Mucosa of rectum (tissue), 2 donors: ENCODE results near the gene SSNA1.

Source experiments
- H3K27ac ChIP-seq, 2 donors: one replicate each; pipeline ENCODE4 v1.7.0; 2013; ENCODE audit warnings: inconsistent platforms in 2 of 2, low read depth in 2 of 2, low read length in 2 of 2
- H3K27me3 ChIP-seq, 2 donors: one replicate each; pipeline ENCODE4 v1.7.0; 2013; ENCODE audit warnings: low read length in 2 of 2; ENCODE audit not compliant: control insufficient read depth in 2 of 2, insufficient read depth in 2 of 2
- H3K36me3 ChIP-seq, 2 donors: one replicate each; pipeline ENCODE4 v1.7.0; 2013; ENCODE audit warnings: low read length in 2 of 2; ENCODE audit not compliant: control insufficient read depth in 2 of 2, insufficient read depth in 2 of 2
- H3K4me1 ChIP-seq, 2 donors: one replicate each; pipeline ENCODE4 v1.7.0; 2013; ENCODE audit warnings: low read length in 2 of 2, mild to moderate bottlenecking in 1 of 2; ENCODE audit not compliant: control insufficient read depth in 2 of 2, insufficient read depth in 2 of 2
- H3K4me3 ChIP-seq, 2 donors: one replicate each; pipeline ENCODE4 v1.7.0; 2013; ENCODE audit warnings: low read length in 2 of 2
- H3K9ac ChIP-seq, 2 donors: one replicate each; pipeline ENCODE4 v1.7.0; 2013; ENCODE audit warnings: low read length in 2 of 2, low read depth in 1 of 2, mild to moderate bottlenecking in 1 of 2
- H3K9me3 ChIP-seq, 2 donors: one replicate each; pipeline ENCODE4 v1.7.0; 2013; ENCODE audit warnings: low read length in 2 of 2; ENCODE audit not compliant: control insufficient read depth in 2 of 2
- donor health status: healthy.
- donor health status: Normal muscosa, but diverticular disease.

SSNA1 gene

GRCh38 chr9:137168904-137169856 lies 19.3 kb upstream of the SSNA1 start:
- H3K4me1 ChIP-seq, result peaks cover 23 to 29% of the 10 kb centered on the region in 2 donors
- H3K4me3 ChIP-seq, result peak overlapping the region; percentile 50 to 62
- H3K9me3 ChIP-seq, result no peaks in the 10 kb centered on the region
- H3K27me3 ChIP-seq, result peaks cover 25 to 26% of the 10 kb centered on the region in 2 donors
- peak overlapping the region in 1 of 2 donors; percentile 32 for H3K27ac ChIP-seq
- no peaks in the 10 kb centered on the region for H3K36me3 ChIP-seq
- H3K9ac ChIP-seq, result peak overlapping the region in 1 of 2 donors; percentile 38

DNA sequence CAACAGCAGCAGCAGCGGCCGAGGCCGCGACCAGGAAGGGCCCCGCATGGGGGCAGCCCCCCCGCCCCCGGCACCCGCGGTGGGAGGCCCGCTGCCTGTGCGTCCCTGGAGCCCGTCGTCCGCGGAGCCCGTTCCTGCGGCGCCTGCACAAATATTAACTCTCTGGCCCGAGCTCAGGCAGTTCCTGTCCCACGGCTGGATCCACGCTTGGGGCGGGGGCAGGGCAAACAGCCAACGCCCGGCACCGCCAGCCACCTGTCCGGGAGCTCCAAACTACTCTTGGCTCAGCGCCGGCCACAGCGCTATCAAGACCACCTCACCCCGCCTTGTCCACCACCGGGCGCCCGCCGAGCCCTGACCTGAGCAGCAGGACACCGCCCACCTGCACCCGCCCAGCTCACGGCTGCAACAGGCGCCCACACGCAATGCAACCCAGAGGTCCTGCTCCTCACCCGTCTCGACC lies 18.5 kb upstream of the SSNA1 start, which contains the start of gene LRRC26:
Gene LRRC26, minus strand, starts transcription at position 156 of the 463 bp plus-strand sequence. Its CDS starts 108 bp downstream, at position 48.
- Histone ChIP-seq H3K9ac (peak within 1 kb of the TSS in 1 of 2 donors; percentile 38), H3K27ac (peak within 1 kb of the TSS in 1 of 2 donors; percentile 32), H3K4me3 (peak within 1 kb of the TSS; percentile 50 to 62), H3K4me1 (peaks cover 23 to 34% of the 10 kb centered on the region in 2 donors), H3K36me3 (no peaks in the 10 kb centered on the region), H3K27me3 (peaks cover 24 to 25% of the 10 kb centered on the region in 2 donors), H3K9me3 (no peaks in the 10 kb centered on the region)

GRCh38 chr9:137170486-137171148 lies 17.9 kb upstream of the SSNA1 start:
- Histone ChIP-seq H3K9ac (no peak overlapping the region), H3K9me3 (no peaks in the 10 kb centered on the region), H3K27ac (no peak overlapping the region), H3K27me3 (peaks cover 24 to 25% of the 10 kb centered on the region in 2 donors), H3K4me3 (no peak overlapping the region), H3K36me3 (no peaks in the 10 kb centered on the region), H3K4me1 (peaks cover 27 to 37% of the 10 kb centered on the region in 2 donors)

- H3K9ac ChIP-seq, result no peak overlapping the region
- no peaks in the 10 kb centered on the region for H3K36me3 ChIP-seq
- no peaks in the 10 kb centered on the region for H3K9me3 ChIP-seq
- peak overlapping the region in 1 of 2 donors; percentile 32 for H3K27ac ChIP-seq
- H3K27me3 ChIP-seq, result peaks cover 22% of the 10 kb centered on the region in 2 donors
- H3K4me3 ChIP-seq, result no peak overlapping the region
- peaks cover 27 to 44% of the 10 kb centered on the region in 2 donors for H3K4me1 ChIP-seq
Observed at GRCh38 chr9:137171149-137171900, 17.2 kb upstream of the SSNA1 start.

GRCh38 chr9:137172901-137173795 lies 15.3 kb upstream of the SSNA1 start:
- H3K27ac ChIP-seq, result peak overlapping the region; percentile 48 to 59
- no peak overlapping the region for H3K9ac ChIP-seq
- peaks cover 0 to 7% of the 10 kb centered on the region in 2 donors for H3K36me3 ChIP-seq
- no peaks in the 10 kb centered on the region for H3K9me3 ChIP-seq
- H3K4me3 ChIP-seq, result no peak overlapping the region
- peaks cover 9 to 15% of the 10 kb centered on the region in 2 donors for H3K27me3 ChIP-seq
- peaks cover 20 to 50% of the 10 kb centered on the region in 2 donors for H3K4me1 ChIP-seq

GRCh38 chr9:137173796-137174664 lies 14.4 kb upstream of the SSNA1 start:
- peaks cover 14 to 45% of the 10 kb centered on the region in 2 donors for H3K4me1 ChIP-seq
- H3K27ac ChIP-seq, result peak overlapping the region; percentile 48 to 59
- H3K4me3 ChIP-seq, result no peak overlapping the region
- H3K9me3 ChIP-seq, result no peaks in the 10 kb centered on the region
- H3K9ac ChIP-seq, result no peak overlapping the region
- peaks cover 6 to 12% of the 10 kb centered on the region in 2 donors for H3K36me3 ChIP-seq
- H3K27me3 ChIP-seq, result peaks cover 9 to 15% of the 10 kb centered on the region in 2 donors

DNA sequence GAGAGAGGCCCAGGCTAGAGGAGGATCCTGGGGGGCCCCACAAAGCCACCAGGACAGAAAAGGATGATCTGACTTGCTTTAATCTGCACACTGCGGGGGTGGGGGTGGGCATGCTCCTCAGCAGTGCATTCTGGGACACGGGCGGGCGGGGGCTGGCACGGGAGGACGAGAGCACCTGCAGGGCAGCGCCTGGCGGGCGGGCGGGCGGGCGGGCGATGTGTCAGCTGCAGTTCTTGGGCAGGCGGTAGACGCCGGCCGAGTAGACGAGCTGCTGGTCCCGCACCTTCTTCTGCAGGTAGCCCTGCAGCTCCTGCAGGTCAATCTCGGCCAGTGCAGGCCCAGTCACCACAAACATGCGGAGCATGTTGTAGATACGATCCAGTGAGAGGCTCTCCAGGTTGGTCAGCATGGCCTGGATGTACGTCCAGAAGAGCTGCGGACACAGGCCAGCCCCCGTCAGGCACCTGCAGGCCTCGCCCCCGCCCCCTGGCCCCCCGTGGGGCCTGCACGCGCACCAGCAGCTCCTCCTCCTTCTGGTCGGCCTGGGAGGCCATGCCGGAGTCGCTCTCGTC lies 13.7 kb upstream of the SSNA1 start:
- no peak overlapping the region for H3K27ac ChIP-seq
- H3K9me3 ChIP-seq, result no peaks in the 10 kb centered on the region
- no peak overlapping the region for H3K9ac ChIP-seq
- H3K4me3 ChIP-seq, result no peak overlapping the region
- H3K4me1 ChIP-seq, result peaks cover 6 to 38% of the 10 kb centered on the region in 2 donors
- H3K27me3 ChIP-seq, result peaks cover 9 to 15% of the 10 kb centered on the region in 2 donors
- peaks cover 8 to 16% of the 10 kb centered on the region in 2 donors for H3K36me3 ChIP-seq

DNA sequence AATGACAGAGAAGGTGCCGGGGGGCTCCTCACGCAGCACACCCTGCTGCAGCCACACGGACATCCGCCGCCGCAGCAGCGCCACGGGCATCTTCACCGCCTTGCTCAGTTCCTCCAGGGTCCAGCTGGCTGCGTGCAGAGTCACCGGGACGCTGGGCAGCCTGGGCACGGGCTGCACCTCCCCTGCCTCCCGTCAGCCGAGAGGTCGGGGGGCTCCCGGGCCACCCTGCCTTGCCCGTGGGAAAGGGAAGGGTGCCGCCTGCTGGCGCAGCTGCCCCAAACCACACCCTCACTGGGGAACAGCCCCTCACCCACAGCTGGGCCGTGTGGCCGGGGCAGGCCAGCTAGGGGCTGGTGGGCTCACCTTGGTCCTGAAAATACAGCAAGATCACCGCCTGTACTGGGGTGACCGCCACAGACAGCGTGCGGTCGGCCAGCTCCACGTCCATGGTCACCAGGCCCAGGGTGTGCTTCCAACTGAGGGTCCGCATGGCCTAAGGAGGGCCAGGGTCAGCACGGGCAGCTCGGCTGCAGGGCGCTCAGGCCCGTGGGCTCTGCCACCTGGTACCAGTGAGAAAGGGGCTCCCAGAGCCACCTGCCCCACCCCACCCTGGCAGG lies 13.0 kb upstream of the SSNA1 start:
- H3K9me3 ChIP-seq, result no peaks in the 10 kb centered on the region

More for the DNA sequence above, 13.0 kb upstream of the SSNA1 start:
- Histone ChIP-seq H3K4me1 (peaks cover 6 to 38% of the 10 kb centered on the region in 2 donors), H3K27ac (no peak overlapping the region), H3K27me3 (peaks cover 9 to 13% of the 10 kb centered on the region in 2 donors), H3K4me3 (no peak overlapping the region), H3K9ac (no peak overlapping the region), H3K36me3 (peaks cover 13 to 22% of the 10 kb centered on the region in 2 donors)
